Nephron (organoid): ENCODE data around the gene NFX1.
"Not testable (repeated sequence)": the region's sequence is repeated elsewhere in the genome, so short reads cannot be mapped to it uniquely, and the experiment has no call there.

Experiments
- H3K27ac Mint-ChIP-seq, 3 experiments: 2 replicates each; pipeline ENCODE4 v1.8.0; 2020; ENCODE audit warnings: mixed read lengths in 3 of 3, mild to moderate bottlenecking in 2 of 3, moderate library complexity in 1 of 3
- H3K27me3 Mint-ChIP-seq: 2 replicates; pipeline ENCODE4 v1.8.0; 2021; ENCODE audit warnings: low read depth, mild to moderate bottlenecking, moderate library complexity, mixed read lengths
- H3K36me3 Mint-ChIP-seq: 2 replicates; pipeline ENCODE4 v1.8.0; 2020; ENCODE audit warnings: low read depth, mixed read lengths
- H3K4me1 Mint-ChIP-seq: 2 replicates; pipeline ENCODE4 v1.8.0; 2020; ENCODE audit warnings: mixed read lengths
- H3K4me3 Mint-ChIP-seq, 3 experiments: 2 replicates each; pipeline ENCODE4 v1.8.0; 2020; ENCODE audit warnings: mild to moderate bottlenecking in 3 of 3, mixed read lengths in 3 of 3, moderate library complexity in 2 of 3
- H3K9me3 Mint-ChIP-seq: 2 replicates; pipeline ENCODE4 v1.8.0; 2020; ENCODE audit warnings: mixed read lengths
- CTCF ChIP-seq, 3 experiments: fragments of 200-600 bp; sonication (generic); IDR thresholded peaks; one replicate each; pipeline ENCODE4 v1.5.0; 2021; ENCODE audit warnings: antibody characterized with exemption in 3 of 3; ENCODE audit not compliant: unreplicated experiment in 3 of 3

NFX1 gene

GRCh38 chr9:33331377-33331891 is 41.1 kb downstream of the NFX1 start:
- H3K27ac Mint-ChIP-seq, result no peak overlapping the region
- H3K4me3 Mint-ChIP-seq, result no peak overlapping the region
- TF ChIP-seq CTCF (IDR thresholded peaks at IDR 0.05; ENCODE audit: unreplicated experiment in 3 of 3), result no peak
- H3K36me3 Mint-ChIP-seq, result peaks cover 70% of the 10 kb centered on the region
- no peaks in the 10 kb centered on the region for H3K4me1 Mint-ChIP-seq
- no peaks in the 10 kb centered on the region for H3K27me3 Mint-ChIP-seq
- no peaks in the 10 kb centered on the region for H3K9me3 Mint-ChIP-seq

GRCh38 chr9:33332011-33332410 is 41.7 kb downstream of the NFX1 start:
- no peaks in the 10 kb centered on the region for H3K27me3 Mint-ChIP-seq

GRCh38 chr9:33332956-33333355 is 42.6 kb downstream of the NFX1 start:
- H3K9me3 Mint-ChIP-seq, H3K4me3 Mint-ChIP-seq, H3K4me1 Mint-ChIP-seq, H3K27ac Mint-ChIP-seq, H3K27me3 Mint-ChIP-seq: not testable (repeated sequence)
- peaks cover 76% of the 10 kb centered on the region for H3K36me3 Mint-ChIP-seq

More at GRCh38 chr9:33332011-33332410, 41.7 kb downstream of the NFX1 start:
- Mint-ChIP-seq H3K27ac (no peak overlapping the region), H3K4me1 (no peaks in the 10 kb centered on the region), H3K36me3 (peaks cover 69% of the 10 kb centered on the region), H3K4me3 (no peak overlapping the region), H3K9me3 (no peaks in the 10 kb centered on the region)
- TF ChIP-seq CTCF (IDR thresholded peaks at IDR 0.05; ENCODE audit: unreplicated experiment in 3 of 3), result no peak

GRCh38 chr9:33340186-33340585 is 49.9 kb downstream of the NFX1 start:
- no peak for TF ChIP-seq CTCF (IDR thresholded peaks at IDR 0.05; ENCODE audit: unreplicated experiment in 3 of 3)
- peaks cover 85% of the 10 kb centered on the region for H3K36me3 Mint-ChIP-seq
- no peaks in the 10 kb centered on the region for H3K27me3 Mint-ChIP-seq
- H3K4me3 Mint-ChIP-seq, result no peak overlapping the region
- no peaks in the 10 kb centered on the region for H3K4me1 Mint-ChIP-seq
- H3K9me3 Mint-ChIP-seq, result peaks cover 24% of the 10 kb centered on the region
- no peak overlapping the region for H3K27ac Mint-ChIP-seq

GRCh38 chr9:33341182-33341581 is 50.9 kb downstream of the NFX1 start:
- Mint-ChIP-seq H3K27me3 (no peaks in the 10 kb centered on the region), H3K9me3 (peaks cover 24% of the 10 kb centered on the region), H3K36me3 (peaks cover 84% of the 10 kb centered on the region), H3K4me1 (no peaks in the 10 kb centered on the region), H3K27ac (no peak overlapping the region), H3K4me3 (no peak overlapping the region)
- no peak for TF ChIP-seq CTCF (IDR thresholded peaks at IDR 0.05; ENCODE audit: unreplicated experiment in 3 of 3)

GRCh38 chr9:33344145-33344544 is 53.8 kb downstream of the NFX1 start:
- Mint-ChIP-seq H3K27ac (no peak overlapping the region), H3K9me3 (peaks cover 19% of the 10 kb centered on the region), H3K36me3 (peaks cover 90% of the 10 kb centered on the region), H3K4me3 (no peak overlapping the region), H3K4me1 (no peaks in the 10 kb centered on the region), H3K27me3 (no peaks in the 10 kb centered on the region)
- no peak for TF ChIP-seq CTCF (IDR thresholded peaks at IDR 0.05; ENCODE audit: unreplicated experiment in 3 of 3)
